RWPE1 (cell line): ENCODE results near the gene ZDHHC8.

Experiments
- CTCF ChIA-PET: fragments of 350-600 bp; sonication (Branson Sonifier 250); formaldehyde crosslinking; extraction: SDS; loops from one replicate; lab custom pipeline; 2021; lab: Yijun Ruan, JAX
- POLR2A ChIA-PET: fragments of 400-600 bp; formaldehyde crosslinking; extraction: SDS; loops from one replicate; lab custom pipeline; 2020; ENCODE audit warnings: antibody characterized with exemption; ENCODE audit not compliant: low non-redundant PET; lab: Yijun Ruan, JAX
- DNase-seq: peaks from one replicate; pipeline ENCODE4 v3.0.0; 2012; ENCODE audit warnings: low spot score
- H3K27ac ChIP-seq: fragments of 450-650 bp; 2 replicates; pipeline ENCODE4 v1.5.1; 2017
- CTCF ChIP-seq: fragments of 450-650 bp; conservative IDR thresholded peaks from 2 replicates; pipeline ENCODE4 v1.5.1; 2017; ENCODE audit warnings: low read depth, mild to moderate bottlenecking

ZDHHC8 gene

DNA sequence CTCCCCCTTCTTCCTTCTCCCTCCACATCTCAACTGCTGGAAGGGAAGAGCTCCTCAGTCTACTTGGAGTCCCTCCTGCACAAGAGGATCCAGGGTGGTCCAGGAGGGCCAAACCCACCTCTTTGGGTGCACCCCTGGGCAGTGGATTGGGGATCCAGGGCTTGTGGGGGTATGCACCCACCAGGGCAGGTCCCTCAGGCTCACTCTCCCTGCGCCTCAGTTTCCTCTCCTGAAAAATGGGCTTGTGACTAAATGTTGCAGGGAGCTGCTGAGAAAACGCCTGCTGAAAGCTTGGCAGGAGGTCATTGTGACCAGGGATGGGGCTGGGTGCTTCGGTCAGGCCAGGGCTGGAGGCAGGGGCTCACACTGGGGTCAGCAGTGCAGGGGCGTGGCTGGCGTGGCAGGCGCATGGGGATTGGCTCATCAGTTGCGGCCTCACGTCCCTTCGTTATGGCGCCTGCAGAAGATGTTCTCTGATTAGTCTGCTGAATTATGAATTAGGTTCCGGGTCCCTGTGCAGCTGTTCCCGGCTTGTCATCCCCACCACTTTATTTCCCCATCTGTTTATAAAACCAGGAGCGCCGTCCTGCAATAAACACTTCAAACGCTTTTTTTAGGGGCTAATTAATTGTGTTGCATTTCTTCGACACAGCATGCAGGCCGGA is 44.9 kb downstream of the ZDHHC8 start:
- POLR2A ChIA-PET, result no interaction called here
- DNase-seq, result no peak
- no peak for TF ChIP-seq CTCF
- CTCF ChIA-PET, result interaction anchor here (0.6 to 0.7 kb wide), 2 partner anchors 25 to 38 kb away, joined by 4 read pairs; partner anchors contain the start of gene CCDC188
- H3K27ac ChIP-seq, result no peak overlapping the region

- TF ChIP-seq CTCF, result no peak
- DNase-seq, result no peak
- no peak overlapping the region for H3K27ac ChIP-seq
- POLR2A ChIA-PET, result no interaction called here
- CTCF ChIA-PET, result no interaction called here
Measured at GRCh38 chr22:20177217-20177911, 45.8 kb downstream of the ZDHHC8 start.

- no peak overlapping the region for H3K27ac ChIP-seq
- CTCF ChIA-PET, result interaction anchor here (0.6 kb wide), 1 partner anchor 87 kb away, joined by 4 read pairs; no protein-coding TSS in a partner anchor
- no peak for DNase-seq
- no peak for TF ChIP-seq CTCF
- POLR2A ChIA-PET, result no interaction called here
Measured at GRCh38 chr22:20178075-20178914, 46.7 kb downstream of the ZDHHC8 start.

- no peak for DNase-seq
- no peak overlapping the region for H3K27ac ChIP-seq
- POLR2A ChIA-PET, result no interaction called here
- CTCF ChIA-PET, result no interaction called here
- no peak for TF ChIP-seq CTCF
Measured at GRCh38 chr22:20178915-20179227, 47.3 kb downstream of the ZDHHC8 start.

- CTCF ChIA-PET, result no interaction called here
- no peak for TF ChIP-seq CTCF
- POLR2A ChIA-PET, result no interaction called here
Measured at GRCh38 chr22:20179455-20180244, 48.0 kb downstream of the ZDHHC8 start.

DNA sequence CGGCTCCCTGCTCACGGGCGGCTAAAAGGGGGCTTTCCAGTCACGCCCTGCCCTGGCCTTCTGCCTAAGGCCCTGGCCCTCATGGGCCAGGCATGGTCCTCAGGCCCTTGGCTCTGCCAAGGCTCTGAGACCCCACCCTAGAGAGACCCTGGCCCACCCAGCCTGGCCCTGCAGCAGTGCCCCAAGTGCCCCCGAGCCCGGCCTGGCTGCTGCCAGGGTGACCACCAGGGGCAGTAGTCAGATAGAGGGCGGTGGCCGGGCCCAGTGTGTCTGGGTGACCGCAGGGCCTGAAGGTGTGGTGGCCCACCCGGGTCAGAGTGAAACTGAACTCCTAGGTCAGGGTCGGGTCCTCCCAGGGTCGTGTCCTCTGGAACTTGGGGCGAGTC is 48.6 kb downstream of the ZDHHC8 start:
- ChIA-PET POLR2A (no interaction called here), CTCF (no interaction called here)
- TF ChIP-seq CTCF, result no peak; the same call in 1 of the 2 replicates
- no peak for DNase-seq
- H3K27ac ChIP-seq, result no peak overlapping the region

More at GRCh38 chr22:20179455-20180244, 48.0 kb downstream of the ZDHHC8 start:
- no peak overlapping the region for H3K27ac ChIP-seq
- DNase-seq, result no peak
